BE2C (cell line): ENCODE data around the gene GALNT4.
A peak's percentile ranks its signal among the peaks of the same experiment; 100 is the strongest.

ENCODE experiments used
- DNase-seq: peaks from one replicate; pipeline ENCODE4 v3.0.0-alpha.2; 2020
- H3K27me3 ChIP-seq: fragments of 250-450 bp; sonication (Bioruptor Pico); 2 replicates; pipeline ENCODE4 v1.5.1; 2020; ENCODE audit warnings: mild to moderate bottlenecking
- H3K36me3 ChIP-seq: fragments of 250-450 bp; sonication (Bioruptor Pico); 2 replicates; pipeline ENCODE4 v1.5.1; 2020; ENCODE audit warnings: mild to moderate bottlenecking
- H3K4me1 ChIP-seq: fragments of 250-450 bp; sonication (Bioruptor Pico); 2 replicates; pipeline ENCODE4 v1.5.1; 2020
- H3K4me3 ChIP-seq: 2 replicates; pipeline ENCODE4 v1.5.1; 2011; ENCODE audit warnings: low read depth, low read length
- H3K9me3 ChIP-seq: fragments of 250-450 bp; sonication (Bioruptor Pico); 2 replicates; pipeline ENCODE4 v1.5.1; 2020
- CTCF ChIP-seq: IDR thresholded peaks from 2 replicates; pipeline ENCODE4 v1.5.1; 2012; ENCODE audit warnings: mild to moderate bottlenecking, low read depth, low read length

GALNT4 gene

GRCh38 chr12:89540586-89540985 lies 16.0 kb upstream of the GALNT4 start:
- H3K4me1 ChIP-seq, result peaks cover 6% of the 10 kb centered on the region; the same call in 1 of the 2 replicates
- no peaks in the 10 kb centered on the region for H3K9me3 ChIP-seq
- H3K4me3 ChIP-seq, result no peak overlapping the region
- H3K27me3 ChIP-seq, result no peaks in the 10 kb centered on the region
- no peak for DNase-seq
- no peaks in the 10 kb centered on the region for H3K36me3 ChIP-seq
- TF ChIP-seq CTCF, result no peak

- H3K9me3 ChIP-seq, result no peaks in the 10 kb centered on the region
- peaks cover 2% of the 10 kb centered on the region; the same call in 1 of the 2 replicates for H3K4me1 ChIP-seq
- no peak for TF ChIP-seq CTCF
- H3K4me3 ChIP-seq, result no peak overlapping the region
- H3K27me3 ChIP-seq, result no peaks in the 10 kb centered on the region
- DNase-seq, result no peak
- no peaks in the 10 kb centered on the region for H3K36me3 ChIP-seq
Observed at GRCh38 chr12:89539426-89540223, 15.0 kb upstream of the GALNT4 start.

- no peak for TF ChIP-seq CTCF
- no peak for DNase-seq
- no peak overlapping the region for H3K4me3 ChIP-seq
- no peaks in the 10 kb centered on the region for H3K27me3 ChIP-seq
- no peaks in the 10 kb centered on the region for H3K4me1 ChIP-seq
- no peaks in the 10 kb centered on the region for H3K36me3 ChIP-seq
- no peaks in the 10 kb centered on the region for H3K9me3 ChIP-seq
Observed at GRCh38 chr12:89538897-89539296, 14.3 kb upstream of the GALNT4 start.

GRCh38 chr12:89537389-89537788 lies 12.8 kb upstream of the GALNT4 start:
- DNase-seq, result no peak
- no peak for TF ChIP-seq CTCF
- Histone ChIP-seq H3K4me3 (no peak overlapping the region), H3K9me3 (no peaks in the 10 kb centered on the region), H3K27me3 (no peaks in the 10 kb centered on the region), H3K4me1 (no peaks in the 10 kb centered on the region), H3K36me3 (no peaks in the 10 kb centered on the region)

GRCh38 chr12:89529738-89530137 lies 5.1 kb upstream of the GALNT4 start:
- Histone ChIP-seq H3K4me3 (no peak overlapping the region), H3K27me3 (no peaks in the 10 kb centered on the region), H3K4me1 (no peaks in the 10 kb centered on the region), H3K9me3 (no peaks in the 10 kb centered on the region), H3K36me3 (no peaks in the 10 kb centered on the region)
- no peak for DNase-seq
- TF ChIP-seq CTCF, result peak; percentile 72

GRCh38 chr12:89528434-89528833 lies 3.8 kb upstream of the GALNT4 start:
- no peak overlapping the region for H3K4me3 ChIP-seq
- peaks cover 5% of the 10 kb centered on the region for H3K36me3 ChIP-seq
- no peaks in the 10 kb centered on the region for H3K9me3 ChIP-seq
- no peak for TF ChIP-seq CTCF
- H3K27me3 ChIP-seq, result no peaks in the 10 kb centered on the region
- no peak for DNase-seq
- no peaks in the 10 kb centered on the region for H3K4me1 ChIP-seq
